HG02973 (cell line): Measurements from ENCODE around the gene FBXL7.

Experiments
- ATAC-seq: cut with Tn5 transposase; IDR thresholded peaks from one replicate; pipeline ENCODE4 v1.9.1; 2021; ENCODE audit warnings: moderate library complexity; ENCODE audit not compliant: unreplicated experiment

FBXL7 gene

GRCh38 chr5:15501091-15501791 is 1.3 kb downstream of the FBXL7 start:
- ATAC-seq = no peak

GRCh38 chr5:15502208-15502607 is 2.2 kb downstream of the FBXL7 start:
- no peak for ATAC-seq

- no peak for ATAC-seq
These were observed 6.2 kb downstream of the FBXL7 start for GRCh38 chr5:15506146-15506545.

- no peak for ATAC-seq
These were observed 6.9 kb downstream of the FBXL7 start for GRCh38 chr5:15506897-15507296.

- ATAC-seq = no peak
These were observed 10.1 kb downstream of the FBXL7 start for GRCh38 chr5:15510092-15510491.

- ATAC-seq = no peak
These were observed 10.9 kb downstream of the FBXL7 start for GRCh38 chr5:15510831-15511230.

- ATAC-seq = no peak
These were observed 13.5 kb downstream of the FBXL7 start for GRCh38 chr5:15513431-15513830.

- ATAC-seq = no peak
These were observed 13.9 kb downstream of the FBXL7 start for GRCh38 chr5:15513911-15514310.

- no peak for ATAC-seq
These were observed 15.2 kb downstream of the FBXL7 start for GRCh38 chr5:15515229-15515628.

- ATAC-seq = no peak
These were observed 16.5 kb downstream of the FBXL7 start for GRCh38 chr5:15516486-15516885.

- no peak for ATAC-seq
These were observed 18.8 kb downstream of the FBXL7 start for GRCh38 chr5:15518786-15519185.

GRCh38 chr5:15520856-15521255 is 20.9 kb downstream of the FBXL7 start:
- no peak for ATAC-seq

GRCh38 chr5:15521381-15522186 is 21.6 kb downstream of the FBXL7 start:
- ATAC-seq = no peak

- no peak for ATAC-seq
These were observed 22.2 kb downstream of the FBXL7 start for GRCh38 chr5:15522187-15522520.

- ATAC-seq = no peak
These were observed 24.7 kb downstream of the FBXL7 start for GRCh38 chr5:15524712-15525111.

GRCh38 chr5:15525703-15526275 is 25.8 kb downstream of the FBXL7 start:
- ATAC-seq = no peak

- ATAC-seq = no peak
These were observed 26.4 kb downstream of the FBXL7 start for GRCh38 chr5:15526413-15526812.

GRCh38 chr5:15528476-15528875 is 28.5 kb downstream of the FBXL7 start:
- ATAC-seq = no peak

GRCh38 chr5:15529013-15529412 is 29.0 kb downstream of the FBXL7 start:
- no peak for ATAC-seq

GRCh38 chr5:15529821-15530220 is 29.8 kb downstream of the FBXL7 start:
- ATAC-seq = no peak

- no peak for ATAC-seq
These were observed 33.3 kb downstream of the FBXL7 start for GRCh38 chr5:15533129-15533893.
